Measurements from ENCODE around the gene BICD1.

The BICD1 gene

DNA sequence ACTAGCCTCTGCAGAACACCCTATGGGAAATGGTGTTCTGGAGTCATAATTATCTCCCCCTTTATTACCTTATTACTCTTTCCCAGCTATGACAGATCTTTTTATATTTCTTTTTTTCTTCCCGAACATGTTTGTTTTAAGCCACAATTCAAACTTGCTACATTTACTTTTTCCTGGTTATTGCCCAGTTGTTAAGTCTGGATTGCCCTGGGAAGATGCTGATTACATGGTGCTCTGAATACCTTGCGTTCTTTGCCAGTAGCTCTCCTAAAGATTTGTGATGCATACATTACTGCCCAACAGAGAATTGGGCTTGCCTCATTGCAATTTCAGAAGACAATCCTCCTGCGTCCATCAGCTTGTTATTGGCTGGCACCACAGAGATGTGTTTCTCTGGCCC, 174.5 kb downstream of the BICD1 start:
- DNase-seq (ENCODE audit: low read depth), result no peak

GRCh38 chr12:32284561-32284960, 177.9 kb downstream of the BICD1 start:
- no peak for DNase-seq (ENCODE audit: low read depth)

DNA sequence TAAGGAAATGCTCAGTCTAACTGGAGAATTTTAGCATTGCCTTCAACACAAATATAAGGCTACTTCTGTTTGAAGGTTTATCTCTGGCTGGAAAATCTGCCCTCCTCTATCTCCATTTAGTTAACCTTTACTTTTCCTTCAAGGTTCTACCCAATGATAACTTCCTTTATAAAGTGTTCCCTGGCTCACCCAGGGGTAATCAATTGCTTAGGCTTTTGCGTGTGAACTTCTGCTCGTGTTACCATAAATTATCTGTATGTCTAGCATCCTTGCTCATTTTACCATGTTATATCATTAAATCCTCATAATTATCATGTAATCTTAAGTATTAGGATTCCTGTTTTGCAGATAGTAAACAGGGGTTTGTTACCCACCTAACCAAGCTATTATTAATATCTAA, 178.4 kb downstream of the BICD1 start:
- DNase-seq (ENCODE audit: low read depth), result no peak

DNA sequence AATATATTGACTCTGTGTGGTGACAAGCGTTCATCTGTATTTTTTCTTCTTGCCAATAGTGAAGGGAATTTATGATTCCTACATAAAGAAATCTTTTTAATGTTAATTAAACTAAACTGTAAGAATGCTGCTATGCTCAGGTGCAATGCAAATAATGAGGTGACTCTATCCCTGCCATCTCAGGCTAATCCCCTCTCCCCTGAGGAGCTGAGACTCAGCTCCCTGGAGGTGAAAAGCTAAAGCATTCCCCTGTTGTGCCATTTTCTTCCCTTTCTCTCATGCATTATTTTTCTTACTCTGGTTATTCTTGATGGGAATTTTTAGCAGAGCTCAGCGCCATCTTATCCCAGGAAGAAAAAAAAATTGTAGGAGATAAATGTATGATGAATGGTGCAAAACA, 178.8 kb downstream of the BICD1 start:
- DNase-seq (ENCODE audit: low read depth), result no peak

DNA sequence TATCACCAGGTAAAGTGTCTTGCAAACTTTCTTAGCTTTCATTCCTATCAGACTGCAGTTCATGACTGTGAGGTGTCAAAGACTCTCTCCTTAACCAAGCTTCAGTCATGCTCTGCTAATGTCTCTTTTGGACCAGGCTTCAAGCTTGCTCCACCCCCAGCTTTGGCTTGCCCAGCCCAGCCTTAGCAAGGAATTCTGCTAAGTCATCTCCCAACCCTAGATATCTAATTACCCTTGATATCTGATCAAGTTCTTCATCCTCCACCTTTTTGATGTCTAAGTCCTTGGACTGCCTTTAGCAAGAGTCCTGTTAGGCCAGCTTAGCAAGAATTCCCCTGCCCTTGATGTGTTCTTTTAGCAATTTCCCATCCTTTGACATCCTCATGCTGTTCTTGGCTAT, 183.8 kb downstream of the BICD1 start:
- no peak for DNase-seq (ENCODE audit: low read depth)

- no peak for DNase-seq (ENCODE audit: low read depth)
Observed at GRCh38 chr12:32292151-32292550, 185.5 kb downstream of the BICD1 start.

- no peak for DNase-seq (ENCODE audit: low read depth)
Observed at GRCh38 chr12:32293808-32294419, 187.3 kb downstream of the BICD1 start.

GRCh38 chr12:32296567-32296966, 189.9 kb downstream of the BICD1 start:
- no peak for DNase-seq (ENCODE audit: low read depth)

GRCh38 chr12:32298917-32299316, 192.3 kb downstream of the BICD1 start:
- DNase-seq (ENCODE audit: low read depth), result peak; percentile 32

- no peak for DNase-seq (ENCODE audit: low read depth)
Observed at GRCh38 chr12:32301216-32301615, 194.6 kb downstream of the BICD1 start.

- DNase-seq (ENCODE audit: low read depth), result no peak
Observed at GRCh38 chr12:32302218-32303173, 195.8 kb downstream of the BICD1 start.

DNA sequence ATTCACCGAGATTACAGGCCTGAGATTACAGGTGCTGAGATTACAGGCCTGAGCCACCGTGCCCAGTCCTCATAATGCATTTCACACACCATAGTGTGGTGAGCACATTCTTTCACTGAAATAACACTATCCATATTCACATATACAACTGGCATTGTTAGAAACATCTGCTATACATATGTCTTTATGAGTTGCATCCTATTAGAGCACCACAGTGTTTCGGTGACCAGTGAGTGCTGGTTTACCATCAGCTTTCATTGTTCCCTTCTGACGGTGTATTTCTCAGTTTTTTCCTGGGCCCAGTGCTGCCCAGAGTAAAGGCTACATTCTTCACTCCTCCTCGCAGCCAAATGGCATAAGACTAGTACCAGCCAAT, 196.5 kb downstream of the BICD1 start:
- no peak for DNase-seq (ENCODE audit: low read depth)

DNA sequence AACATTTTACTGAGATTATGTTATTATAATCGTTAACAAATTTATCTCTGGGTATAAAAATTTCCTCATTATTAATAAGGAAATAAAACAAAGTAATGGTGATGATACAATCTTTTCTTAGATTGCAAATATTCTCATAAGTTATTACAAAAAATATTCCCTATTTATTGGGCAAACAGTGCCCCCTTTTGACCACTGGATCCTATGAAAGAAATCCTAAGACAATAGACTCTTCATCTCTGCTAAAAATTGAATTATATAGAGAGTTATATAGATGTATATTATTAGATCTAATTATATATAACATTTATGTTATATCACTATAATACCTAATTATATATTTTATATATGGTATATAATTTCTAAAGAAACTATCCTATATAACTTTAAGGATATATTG, 198.5 kb downstream of the BICD1 start:
- DNase-seq (ENCODE audit: low read depth), result no peak

DNA sequence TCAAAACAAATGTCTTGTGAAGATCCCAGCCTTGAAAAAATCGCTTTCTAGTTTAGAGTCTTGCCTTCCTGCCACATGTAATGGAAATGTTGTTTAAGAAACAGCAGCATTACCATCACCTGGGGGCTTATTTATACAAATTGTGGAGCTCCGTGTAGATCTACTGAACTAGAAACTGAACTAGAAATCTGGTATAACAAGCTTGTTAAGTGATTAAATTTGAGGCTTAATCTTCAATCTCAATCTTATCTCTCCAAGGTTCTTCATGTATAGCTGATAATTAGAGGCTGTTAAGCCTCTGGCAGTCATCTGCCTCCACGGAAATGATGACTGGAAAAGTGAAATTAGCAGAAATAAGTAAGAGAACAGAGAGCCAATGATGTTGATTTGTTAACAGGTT, 200.7 kb downstream of the BICD1 start:
- DNase-seq (ENCODE audit: low read depth), result no peak

- no peak for DNase-seq (ENCODE audit: low read depth)
Observed at GRCh38 chr12:32309811-32310736, 203.4 kb downstream of the BICD1 start.

- DNase-seq (ENCODE audit: low read depth), result peak; percentile 31
Observed at GRCh38 chr12:32312049-32312670, 205.5 kb downstream of the BICD1 start.

DNA sequence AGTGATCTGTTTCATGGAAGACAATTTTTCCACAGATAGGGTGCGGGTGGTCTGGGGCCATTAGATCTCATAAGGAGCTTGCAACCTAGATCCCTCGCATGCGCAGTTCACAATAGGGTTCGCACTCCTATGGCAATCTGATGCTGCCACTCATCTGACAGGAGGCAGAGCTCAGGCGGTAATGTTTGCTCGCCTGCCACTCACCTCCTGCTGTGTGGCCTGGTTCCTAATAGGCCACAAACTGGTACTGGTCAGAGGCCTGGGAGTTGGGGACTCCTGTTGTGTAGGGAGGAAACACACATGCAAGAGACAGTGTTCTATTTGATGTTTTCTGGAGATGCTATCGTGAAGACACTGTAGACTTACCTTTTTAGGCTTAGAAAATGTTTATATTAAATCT, 215.7 kb downstream of the BICD1 start:
- DNase-seq (ENCODE audit: low read depth), result no peak

DNA sequence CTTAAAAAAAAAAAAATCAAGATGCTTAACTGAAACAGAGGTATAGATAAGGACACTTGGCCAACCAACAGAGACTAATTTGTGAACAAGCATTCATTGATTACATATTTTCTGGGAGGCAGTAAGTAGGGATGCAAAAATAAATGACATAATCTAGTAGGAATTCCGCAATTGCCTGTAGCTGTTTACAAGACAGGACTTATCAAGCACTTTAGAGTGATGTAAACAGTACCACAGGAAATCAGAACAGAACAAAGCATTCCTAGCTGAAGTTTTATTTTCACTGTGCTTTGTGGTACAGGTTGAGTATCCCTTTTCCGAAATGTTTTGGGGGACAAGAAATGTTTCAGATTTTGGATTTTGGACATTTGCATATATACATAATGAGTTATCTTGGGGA, 224.5 kb downstream of the BICD1 start:
- no peak for DNase-seq (ENCODE audit: low read depth)

- DNase-seq (ENCODE audit: low read depth), result no peak
Observed at GRCh38 chr12:32332446-32332845, 225.8 kb downstream of the BICD1 start.

- no peak for DNase-seq (ENCODE audit: low read depth)
Observed at GRCh38 chr12:32334371-32334777, 227.7 kb downstream of the BICD1 start.

- no peak for DNase-seq (ENCODE audit: low read depth)
Observed at GRCh38 chr12:32336261-32336660, 229.6 kb downstream of the BICD1 start.

- no peak for DNase-seq (ENCODE audit: low read depth)
Observed at GRCh38 chr12:32343496-32343895, 236.8 kb downstream of the BICD1 start.
